ENCODE measurements around the gene MSI2.

Gene MSI2

DNA sequence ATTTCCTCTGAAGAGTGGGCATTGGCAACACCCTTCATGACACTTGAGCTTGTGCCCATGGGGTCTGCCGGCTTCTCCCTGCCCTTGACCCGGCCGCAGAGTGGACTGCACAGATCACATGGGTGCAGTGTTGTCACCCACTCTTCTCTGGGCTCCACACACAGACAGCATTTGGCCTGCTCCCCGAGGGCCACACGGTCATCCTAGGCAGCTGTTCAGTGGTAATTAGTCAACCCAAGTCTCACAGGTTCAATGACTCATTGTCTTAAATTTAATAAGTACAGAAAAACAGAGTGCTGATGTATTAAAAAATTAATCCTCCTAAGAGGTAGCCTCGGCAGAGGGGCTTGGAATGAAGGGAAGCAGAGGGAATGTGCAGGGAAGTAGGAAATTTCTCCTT lies 204.8 kb downstream of the MSI2 start:
- DNase-seq (ENCODE audit: low spot score) = no peak

DNA sequence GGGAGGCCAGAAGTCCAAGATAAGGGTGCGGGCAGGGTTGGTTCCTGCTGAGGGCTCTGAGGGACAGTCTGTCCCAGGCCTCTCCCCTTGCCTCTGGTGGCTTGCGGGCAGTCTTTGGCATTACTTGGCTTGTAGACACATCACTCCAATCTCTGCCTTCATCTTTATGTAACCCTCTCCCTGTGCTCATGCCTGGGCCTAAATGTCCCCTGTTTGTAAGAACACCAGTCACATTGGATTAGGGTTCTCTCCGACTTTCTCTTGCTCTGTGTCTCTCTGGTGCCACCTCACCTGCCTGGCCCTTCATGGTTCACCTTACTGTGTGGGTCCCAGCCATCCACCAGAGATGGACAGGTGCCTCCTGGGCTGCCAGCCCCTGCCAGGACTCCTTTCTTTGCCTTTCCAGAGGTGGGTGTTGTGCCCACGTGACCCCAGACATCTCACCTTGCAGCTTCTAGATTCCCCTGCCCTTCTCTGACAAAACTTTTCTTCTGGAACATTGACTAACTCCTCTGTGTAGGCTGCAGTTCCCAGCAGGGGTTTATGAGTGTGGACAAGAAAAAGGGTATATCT lies 205.8 kb downstream of the MSI2 start:
- no peak for DNase-seq (ENCODE audit: low spot score)

GRCh38 chr17:57463103-57463885 lies 207.0 kb downstream of the MSI2 start:
- no peak for DNase-seq (ENCODE audit: low spot score)

- DNase-seq (ENCODE audit: low spot score) = no peak
These were observed 208.0 kb downstream of the MSI2 start for GRCh38 chr17:57464191-57464864.

GRCh38 chr17:57465610-57466009 lies 209.3 kb downstream of the MSI2 start:
- DNase-seq (ENCODE audit: low spot score) = no peak

DNA sequence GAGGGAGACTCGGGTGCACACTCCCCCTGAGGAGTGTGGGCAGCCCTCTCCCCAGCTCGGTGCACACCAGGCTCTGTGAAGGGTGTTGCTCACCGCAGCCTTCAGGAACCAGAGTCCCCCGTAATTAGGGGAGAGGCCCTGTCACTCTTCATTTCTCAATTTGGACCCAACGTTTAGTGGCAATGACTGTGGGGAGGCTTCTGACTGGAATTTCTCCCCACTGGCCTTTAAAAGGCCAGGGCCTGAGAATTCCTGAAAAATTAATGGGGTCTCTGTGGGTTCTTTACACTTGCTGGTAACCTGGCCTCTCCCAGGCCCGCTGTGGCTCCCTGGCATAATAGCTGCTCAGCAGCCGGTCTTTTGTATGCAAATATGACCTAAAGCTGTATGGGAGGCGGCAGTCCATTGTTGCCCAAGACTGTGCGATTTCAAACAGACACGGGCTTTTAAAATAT lies 209.7 kb downstream of the MSI2 start:
- no peak for DNase-seq (ENCODE audit: low spot score)

DNA sequence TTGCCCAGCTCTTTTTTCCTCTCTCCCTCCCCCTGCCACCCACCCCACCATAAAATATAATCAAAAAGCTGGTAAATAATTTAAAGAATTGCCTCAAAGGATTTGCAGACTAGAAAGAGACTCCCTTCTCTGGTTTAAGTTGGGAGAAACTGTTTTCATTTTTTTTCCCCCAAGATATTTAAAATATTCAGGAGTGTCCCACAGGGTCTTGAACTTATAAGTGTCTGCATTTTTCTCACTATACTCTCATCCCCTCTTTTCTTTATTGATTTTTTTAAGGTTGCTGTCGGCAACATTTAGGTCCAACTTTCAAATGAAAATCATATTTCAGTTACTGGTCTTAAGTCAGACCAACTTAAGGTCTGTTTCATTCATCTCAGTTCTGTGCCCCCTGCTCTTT lies 210.2 kb downstream of the MSI2 start:
- no peak for DNase-seq (ENCODE audit: low spot score)

DNA sequence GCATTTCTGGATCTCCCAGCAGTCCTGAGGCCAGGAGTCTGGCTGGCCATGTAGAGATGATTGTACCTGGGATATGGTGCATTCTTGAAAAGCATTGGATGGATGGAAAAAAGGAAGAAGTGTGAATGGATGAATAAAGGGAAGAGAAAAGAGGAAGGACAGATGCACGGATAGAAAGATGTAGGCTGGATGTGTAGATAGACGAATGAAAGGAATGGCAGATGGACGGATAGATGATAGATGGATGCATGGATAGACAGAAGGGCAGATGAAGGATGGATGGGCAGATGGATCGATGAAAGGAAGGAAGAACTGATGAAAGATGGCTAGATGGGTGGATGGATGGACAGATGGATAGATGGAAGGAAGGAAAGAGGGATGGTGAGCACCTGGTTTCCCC lies 210.9 kb downstream of the MSI2 start:
- DNase-seq (ENCODE audit: low spot score) = no peak

DNA sequence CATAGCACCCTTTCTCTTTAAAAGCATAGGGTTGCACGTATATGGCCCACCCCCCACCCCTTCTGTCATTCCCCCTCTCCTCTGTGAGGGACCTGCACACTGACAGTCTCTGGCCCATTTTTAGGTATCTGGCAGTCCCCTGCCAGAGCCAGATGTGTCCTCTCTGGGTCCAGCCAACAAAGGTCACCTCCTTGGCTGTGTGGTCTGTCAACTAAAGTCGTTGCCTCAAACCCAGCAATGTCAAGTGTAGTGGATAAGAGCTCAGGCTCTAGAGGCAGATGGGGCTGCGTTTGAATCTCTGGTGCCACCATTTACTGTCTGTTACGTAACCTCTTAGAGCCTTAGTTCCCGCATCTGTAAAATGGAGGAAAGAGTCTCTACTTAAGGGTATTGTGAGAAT lies 211.5 kb downstream of the MSI2 start:
- no peak for DNase-seq (ENCODE audit: low spot score)

DNA sequence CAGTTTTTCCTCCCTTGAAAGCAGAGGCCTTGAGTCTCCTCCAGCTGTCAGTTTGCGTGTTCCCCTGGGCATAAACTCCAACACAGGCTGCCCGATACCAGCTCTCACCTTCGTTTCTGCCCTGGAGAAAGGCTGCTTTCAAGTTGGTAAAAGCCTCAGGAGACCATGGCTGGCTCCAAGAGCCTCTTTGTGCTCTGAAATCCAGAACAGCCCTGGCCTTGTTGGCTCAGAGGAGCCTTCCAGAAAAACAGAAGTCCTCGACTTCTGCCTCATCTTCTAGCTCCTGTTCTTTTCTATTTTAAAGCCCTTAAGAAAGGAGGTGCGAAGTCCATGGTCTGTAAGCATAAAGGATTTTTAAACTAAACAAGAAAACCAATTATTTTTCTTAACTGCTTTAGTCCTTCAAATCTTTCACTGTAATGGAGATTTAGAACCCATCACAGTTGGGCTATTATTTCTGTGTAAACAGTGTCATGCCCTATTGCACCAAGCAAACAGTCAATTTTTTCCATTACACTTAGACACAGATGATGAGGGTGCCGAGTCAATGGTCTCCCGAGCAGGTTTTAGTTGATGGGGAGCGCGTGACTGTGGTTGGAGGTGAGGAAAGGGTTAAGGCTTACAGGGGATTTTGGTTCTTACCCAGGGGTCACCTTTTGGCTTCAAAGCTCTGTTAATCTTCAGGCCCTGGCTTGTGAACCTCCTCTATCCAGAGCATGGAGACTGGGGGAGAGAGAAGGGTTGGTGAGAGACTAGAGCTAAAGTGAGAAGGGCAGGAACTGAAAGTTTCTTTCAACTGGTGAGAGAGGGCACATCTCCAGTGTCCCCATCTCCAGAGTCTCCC lies 212.8 kb downstream of the MSI2 start:
- DNase-seq (ENCODE audit: low spot score) = no peak

DNA sequence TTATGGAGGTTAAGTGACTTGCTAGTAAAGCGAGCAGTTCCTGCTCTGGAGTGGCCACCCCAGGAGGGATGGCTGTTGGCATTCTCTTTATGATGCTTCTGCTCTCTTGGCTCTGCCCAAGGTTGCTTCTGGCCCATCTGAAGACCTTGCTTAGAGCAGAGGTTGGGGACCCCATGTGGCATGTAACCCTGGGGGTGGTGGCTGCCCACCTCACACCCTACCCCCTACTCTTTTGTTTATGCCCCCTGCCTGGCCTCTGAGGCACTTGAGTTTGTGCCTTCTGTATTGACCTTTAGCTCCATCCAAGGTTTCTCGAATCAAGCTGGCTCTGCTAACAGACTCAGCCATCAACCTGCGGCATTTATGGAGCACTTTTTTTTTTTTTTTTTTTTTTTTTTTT lies 214.6 kb downstream of the MSI2 start:
- no peak for DNase-seq (ENCODE audit: low spot score)

DNA sequence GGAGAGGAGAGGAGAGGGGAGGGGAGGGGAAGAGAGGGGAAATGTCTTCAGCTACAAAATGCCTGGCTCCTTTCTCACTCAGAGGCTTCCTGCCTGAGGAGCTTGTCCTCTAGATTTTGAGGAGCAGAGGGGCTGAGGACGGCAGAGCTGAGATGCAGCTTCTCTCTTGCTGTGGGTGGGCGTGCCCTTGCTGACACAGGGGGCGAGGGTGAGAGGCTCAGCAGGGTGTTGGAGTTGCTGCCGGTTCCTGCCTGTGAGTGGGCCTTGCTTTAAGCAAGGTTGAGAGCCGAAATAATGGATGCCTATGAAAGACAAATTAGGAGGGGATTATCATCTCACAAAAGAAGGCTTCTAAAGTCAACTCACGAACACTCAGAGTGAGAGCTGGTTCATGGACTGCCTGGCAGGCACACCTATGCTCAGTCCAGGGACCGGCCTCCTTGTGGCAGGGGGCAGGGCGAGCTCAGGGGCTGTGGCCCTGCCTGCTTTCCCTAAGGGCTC lies 215.6 kb downstream of the MSI2 start:
- DNase-seq (ENCODE audit: low spot score) = no peak

DNA sequence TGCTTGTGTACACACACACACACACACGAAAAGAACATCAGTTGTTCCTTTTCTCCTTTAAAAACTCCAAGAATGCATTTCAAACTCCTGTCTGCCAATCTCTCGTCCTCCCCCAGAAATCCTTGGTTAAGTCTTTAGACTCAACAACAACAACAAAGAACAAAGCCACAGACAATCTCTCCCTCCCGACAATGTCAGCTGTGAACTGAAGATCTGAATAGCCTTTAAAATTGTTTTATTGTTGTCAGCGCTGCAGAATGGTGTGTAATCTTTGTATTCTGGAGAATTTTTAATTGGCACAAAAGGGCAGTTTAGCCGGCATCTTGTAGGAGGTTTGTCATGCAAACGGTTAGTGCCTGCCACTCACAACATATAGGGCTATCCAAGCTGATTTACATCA lies 219.5 kb downstream of the MSI2 start:
- no peak for DNase-seq (ENCODE audit: low spot score)

DNA sequence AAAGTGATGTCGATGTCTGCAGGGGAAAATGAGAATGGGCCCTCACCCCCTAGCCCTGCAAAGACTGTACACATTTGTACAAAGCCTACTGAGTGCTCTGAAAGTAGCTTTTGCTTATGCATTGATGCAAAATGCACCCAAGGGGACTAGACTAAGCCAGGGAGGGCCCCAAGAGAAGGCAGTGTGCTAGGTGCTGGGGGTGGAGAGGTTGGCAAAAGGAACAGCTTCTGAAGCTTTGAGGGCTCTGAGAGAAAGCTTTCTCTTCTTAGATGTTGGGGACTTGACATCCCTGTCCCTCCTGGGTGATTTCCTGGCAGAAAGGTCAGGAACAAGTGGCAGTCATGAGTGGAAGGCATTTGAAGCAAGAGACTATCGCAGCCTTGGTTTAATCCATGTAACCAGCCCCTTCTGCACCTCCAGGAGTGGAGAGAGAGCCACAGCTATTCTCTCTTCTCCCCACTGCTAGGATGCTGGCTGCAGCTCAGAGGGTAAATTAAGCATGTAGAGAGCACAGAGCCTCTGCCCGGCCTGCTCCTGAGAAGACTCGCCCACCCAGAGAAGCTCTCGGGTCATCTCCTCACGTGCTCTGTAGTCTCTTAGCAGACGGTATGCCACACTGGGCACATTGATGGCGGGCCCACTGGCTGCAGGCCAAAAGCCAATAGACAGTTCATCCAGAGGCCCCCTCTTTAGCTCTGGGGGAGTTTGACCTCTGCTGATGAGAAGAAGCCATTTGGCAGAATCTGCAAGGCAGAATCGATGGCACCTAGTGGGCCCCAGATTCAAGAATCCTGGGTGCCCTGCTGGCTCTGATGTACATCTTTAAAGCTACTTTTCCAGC lies 221.4 kb downstream of the MSI2 start:
- DNase-seq (ENCODE audit: low spot score) = no peak

DNA sequence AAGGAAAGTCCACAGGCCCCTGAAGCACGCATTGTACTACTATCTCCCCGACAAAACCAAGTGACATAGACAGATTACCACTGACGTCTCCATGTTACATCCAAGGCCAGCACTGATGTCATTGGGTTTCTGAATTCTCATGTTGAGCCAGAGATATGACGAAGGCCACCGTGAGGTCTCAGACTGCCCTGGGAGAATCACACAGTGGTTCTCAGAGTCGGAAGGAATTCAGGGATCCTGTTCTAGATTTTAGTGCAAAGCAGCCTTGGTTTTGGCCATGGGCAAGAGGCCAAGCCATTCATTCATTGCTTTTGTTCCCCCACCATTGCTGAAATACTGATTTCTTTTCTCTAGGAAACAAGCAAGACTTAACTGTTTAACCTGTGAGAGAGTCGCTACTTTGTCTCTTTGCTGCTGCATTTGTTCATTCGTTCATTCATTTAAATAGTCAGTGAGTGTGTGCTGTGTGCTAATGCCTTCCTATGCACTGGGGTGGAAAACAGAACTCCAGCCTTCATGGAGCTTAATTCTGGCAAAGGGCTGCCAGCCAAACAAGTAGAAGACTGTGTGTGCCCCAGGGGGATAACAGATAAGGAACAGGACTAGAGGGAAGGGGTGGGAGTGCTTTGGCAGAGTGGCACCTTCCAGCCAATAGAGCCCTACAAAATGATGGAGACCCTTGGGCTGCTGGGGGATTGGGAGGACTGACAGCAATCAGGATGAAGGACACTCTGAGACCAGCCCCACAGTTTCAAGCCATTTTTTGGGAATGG lies 222.3 kb downstream of the MSI2 start:
- DNase-seq (ENCODE audit: low spot score) = no peak

DNA sequence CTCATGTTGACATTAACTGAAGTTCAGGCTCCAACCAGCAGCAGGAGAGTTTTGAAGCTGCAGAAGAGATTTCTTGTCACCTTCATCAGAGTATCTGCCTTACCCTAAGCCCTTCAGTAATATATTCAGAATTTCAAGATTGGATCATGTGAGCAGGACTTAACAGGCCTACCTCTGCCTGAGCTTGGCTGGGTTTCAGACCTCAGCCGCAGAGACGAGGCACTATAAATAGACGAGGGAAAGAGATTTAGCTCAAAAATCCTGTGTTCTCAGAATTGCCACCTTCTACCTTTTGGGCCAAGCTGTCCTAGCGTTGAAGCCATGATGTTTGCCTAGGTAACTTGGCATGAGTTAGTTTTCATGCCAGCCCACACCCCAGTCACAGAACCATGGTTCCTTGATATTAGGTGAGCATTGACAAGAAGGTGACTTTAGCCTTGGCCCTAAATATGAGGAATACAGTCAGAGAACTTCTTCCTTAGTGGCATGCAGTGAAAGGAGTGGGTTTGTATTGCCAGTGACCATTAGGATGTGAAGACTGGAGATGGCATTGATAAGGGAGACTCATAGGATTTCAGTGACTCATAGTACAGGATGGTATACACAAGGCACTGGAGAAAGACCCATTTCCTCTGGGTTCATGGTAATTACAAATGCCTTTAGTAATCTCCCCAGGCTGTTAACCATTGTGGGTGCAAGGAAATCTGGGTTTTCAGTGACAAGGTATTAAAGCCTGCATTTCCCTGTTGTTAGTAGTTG lies 224.3 kb downstream of the MSI2 start:
- no peak for DNase-seq (ENCODE audit: low spot score)

- no peak for DNase-seq (ENCODE audit: low spot score)
These were observed 225.6 kb downstream of the MSI2 start for GRCh38 chr17:57481910-57482391.

DNA sequence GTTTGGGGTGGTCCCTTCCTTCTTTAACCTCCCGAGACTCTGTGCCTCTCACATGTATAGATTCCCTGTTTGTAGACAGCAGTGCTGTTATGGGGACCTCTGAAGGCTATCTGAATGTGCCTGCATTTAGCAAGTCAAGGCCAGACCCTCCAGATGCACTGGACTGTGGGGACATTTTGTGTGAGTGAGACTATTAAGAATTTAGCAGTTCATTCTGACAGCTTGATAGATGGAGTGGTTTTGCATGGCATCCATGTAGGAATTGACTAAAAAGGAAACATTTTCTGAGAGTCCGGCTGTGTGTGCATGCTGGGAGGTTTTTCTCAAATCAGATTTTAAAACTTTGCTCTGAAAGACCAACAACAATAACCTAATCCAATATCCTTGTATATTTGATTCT lies 226.3 kb downstream of the MSI2 start:
- no peak for DNase-seq (ENCODE audit: low spot score)

DNA sequence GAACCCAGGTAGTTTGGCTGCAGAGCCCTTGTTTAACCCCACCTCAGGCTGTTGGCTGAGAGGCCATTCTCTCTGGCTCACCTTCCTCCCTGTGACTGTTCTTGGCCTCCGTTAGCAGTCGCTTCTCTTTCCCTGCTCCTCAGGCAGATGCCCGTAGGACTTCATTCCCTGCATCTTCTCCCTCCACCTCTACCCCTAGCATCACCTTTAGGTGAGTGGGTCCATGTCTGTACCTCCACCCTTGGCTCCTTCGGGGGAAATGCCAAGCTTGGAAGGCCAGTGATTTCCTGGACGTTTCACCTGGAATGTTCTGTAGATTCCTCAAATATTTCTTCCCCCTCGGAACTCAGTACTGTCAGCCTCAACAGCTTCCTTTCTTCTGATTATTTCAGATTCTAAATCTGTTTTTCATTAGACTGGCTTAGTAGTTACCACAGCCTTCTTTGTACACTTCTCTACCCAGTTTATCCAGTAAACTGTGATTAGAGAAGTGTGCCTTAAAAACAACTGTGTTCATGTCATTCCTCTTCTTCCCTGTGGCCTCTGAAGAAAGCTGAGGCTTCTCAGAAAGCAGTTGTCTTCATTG lies 227.9 kb downstream of the MSI2 start:
- no peak for DNase-seq (ENCODE audit: low spot score)

All from hematopoietic multipotent progenitor cell treated with erythropoietin and hydrocortisone succinate and interleukin-3 and kit ligand, for 17 days (in vitro differentiated cells).